Adipocyte (in vitro differentiated cells): ENCODE results near the gene GSTM4.

Experiments
- DNase-seq: peaks from one replicate; pipeline ENCODE4 v3.0.0-alpha.2; 2015; ENCODE audit warnings: low read depth
- H3K27me3 ChIP-seq: replicated peaks from 2 replicates; pipeline ENCODE4 v1.7.0; 2013; ENCODE audit warnings: mild to moderate bottlenecking, low read length, moderate library complexity; ENCODE audit not compliant: control insufficient read depth, insufficient read depth
- H3K36me3 ChIP-seq: 2 replicates; pipeline ENCODE4 v1.7.0; 2013; ENCODE audit warnings: low read length, mild to moderate bottlenecking, moderate library complexity; ENCODE audit not compliant: control insufficient read depth, insufficient read depth, severe bottlenecking
- H3K4me1 ChIP-seq: 2 replicates; pipeline ENCODE4 v1.7.0; 2013; ENCODE audit warnings: mild to moderate bottlenecking, low read length, moderate library complexity; ENCODE audit not compliant: control insufficient read depth, insufficient read depth
- H3K4me3 ChIP-seq: 2 replicates; pipeline ENCODE4 v1.7.0; 2013; ENCODE audit warnings: mild to moderate bottlenecking, low read length, moderate library complexity
- H3K9ac ChIP-seq: 2 replicates; pipeline ENCODE4 v1.7.0; 2013; ENCODE audit warnings: mild to moderate bottlenecking, low read length, moderate library complexity
- H3K9me3 ChIP-seq: 2 replicates; pipeline ENCODE4 v1.7.0; 2013; ENCODE audit warnings: mild to moderate bottlenecking, low read length, moderate library complexity; ENCODE audit not compliant: control insufficient read depth

Gene GSTM4

GRCh38 chr1:109619576-109620400 lies 36.1 kb upstream of the GSTM4 start, which contains the start of the genes AMPD2 and GNAT2:
Gene AMPD2 (plus strand): TSS chr1:109619837. CDS start chr1:109621176, 1,339 bp downstream.
Gene GNAT2 (minus strand): TSS chr1:109619616. CDS start chr1:109612870, 6,746 bp downstream.
- Histone ChIP-seq H3K36me3 (no peaks in the 10 kb centered on the region), H3K9me3 (no peaks in the 10 kb centered on the region), H3K4me1 (peaks cover 53% of the 10 kb centered on the region), H3K9ac (peak within 1 kb of the TSS; percentile 95), H3K4me3 (peak within 1 kb of the TSS; percentile 86), H3K27me3 (no peaks in the 10 kb centered on the region)
- DNase-seq, result peak; percentile 94

GRCh38 chr1:109620401-109620791 lies 35.5 kb upstream of the GSTM4 start:
- no peaks in the 10 kb centered on the region for H3K36me3 ChIP-seq
- peak; percentile 81 for DNase-seq
- no peaks in the 10 kb centered on the region for H3K27me3 ChIP-seq

GRCh38 chr1:109620841-109621286 lies 35.0 kb upstream of the GSTM4 start:
- H3K9me3 ChIP-seq, result no peaks in the 10 kb centered on the region
- no peaks in the 10 kb centered on the region for H3K27me3 ChIP-seq
- no peaks in the 10 kb centered on the region for H3K36me3 ChIP-seq
- peaks cover 57% of the 10 kb centered on the region for H3K4me1 ChIP-seq
- peak; percentile 99 for DNase-seq
- peak overlapping the region; percentile 95 for H3K9ac ChIP-seq
- peak overlapping the region; percentile 86 for H3K4me3 ChIP-seq

More at GRCh38 chr1:109620401-109620791, 35.5 kb upstream of the GSTM4 start:
- Histone ChIP-seq H3K9me3 (no peaks in the 10 kb centered on the region), H3K9ac (peak overlapping the region; percentile 95), H3K4me1 (peaks cover 54% of the 10 kb centered on the region), H3K4me3 (peak overlapping the region; percentile 86)

- H3K4me1 ChIP-seq, result peaks cover 58% of the 10 kb centered on the region
- H3K9ac ChIP-seq, result peak overlapping the region; percentile 83
- no peaks in the 10 kb centered on the region for H3K27me3 ChIP-seq
- peaks cover 2% of the 10 kb centered on the region for H3K36me3 ChIP-seq
- peak overlapping the region; percentile 86 for H3K4me3 ChIP-seq
- DNase-seq, result no peak
- no peaks in the 10 kb centered on the region for H3K9me3 ChIP-seq
These were observed 34.3 kb upstream of the GSTM4 start for GRCh38 chr1:109621379-109622136.

GRCh38 chr1:109622137-109622892 lies 33.6 kb upstream of the GSTM4 start:
- Histone ChIP-seq H3K9ac (peak overlapping the region; percentile 83), H3K27me3 (no peaks in the 10 kb centered on the region), H3K4me3 (peak overlapping the region; percentile 86), H3K9me3 (no peaks in the 10 kb centered on the region), H3K36me3 (peaks cover 10% of the 10 kb centered on the region), H3K4me1 (peaks cover 52% of the 10 kb centered on the region)
- no peak for DNase-seq

- H3K9ac ChIP-seq, result no peak overlapping the region
- no peak for DNase-seq
- H3K27me3 ChIP-seq, result no peaks in the 10 kb centered on the region
- no peak overlapping the region for H3K4me3 ChIP-seq
- no peaks in the 10 kb centered on the region for H3K9me3 ChIP-seq
- peaks cover 47% of the 10 kb centered on the region for H3K4me1 ChIP-seq
- peaks cover 15% of the 10 kb centered on the region for H3K36me3 ChIP-seq
These were observed 33.0 kb upstream of the GSTM4 start for GRCh38 chr1:109622895-109623294.

- H3K9ac ChIP-seq, result peak overlapping the region; percentile 64
- no peaks in the 10 kb centered on the region for H3K27me3 ChIP-seq
- peak; percentile 77 for DNase-seq
- H3K36me3 ChIP-seq, result peaks cover 23% of the 10 kb centered on the region
- H3K9me3 ChIP-seq, result no peaks in the 10 kb centered on the region
- H3K4me3 ChIP-seq, result peak overlapping the region; percentile 66
- peaks cover 47% of the 10 kb centered on the region for H3K4me1 ChIP-seq
These were observed 32.2 kb upstream of the GSTM4 start for GRCh38 chr1:109623601-109624161.

- Histone ChIP-seq H3K4me1 (peaks cover 41% of the 10 kb centered on the region), H3K9ac (peak overlapping the region; percentile 64), H3K4me3 (peak overlapping the region; percentile 66), H3K9me3 (no peaks in the 10 kb centered on the region), H3K36me3 (peaks cover 30% of the 10 kb centered on the region), H3K27me3 (no peaks in the 10 kb centered on the region)
- no peak for DNase-seq
These were observed 31.5 kb upstream of the GSTM4 start for GRCh38 chr1:109624201-109625010.

GRCh38 chr1:109625176-109625575 lies 30.7 kb upstream of the GSTM4 start:
- Histone ChIP-seq H3K36me3 (peaks cover 35% of the 10 kb centered on the region), H3K4me3 (no peak overlapping the region), H3K9ac (no peak overlapping the region), H3K4me1 (peaks cover 40% of the 10 kb centered on the region), H3K9me3 (no peaks in the 10 kb centered on the region), H3K27me3 (no peaks in the 10 kb centered on the region)
- no peak for DNase-seq
